NCI-H446 treated with DMSO at 0.1 percent for 48 hours (cell line): ENCODE results near the gene DAB1.

Source experiments
- DNase-seq: peaks from one replicate; lab custom pipeline; 2025; lab: John Stamatoyannopoulos, UW

DAB1 gene

DNA sequence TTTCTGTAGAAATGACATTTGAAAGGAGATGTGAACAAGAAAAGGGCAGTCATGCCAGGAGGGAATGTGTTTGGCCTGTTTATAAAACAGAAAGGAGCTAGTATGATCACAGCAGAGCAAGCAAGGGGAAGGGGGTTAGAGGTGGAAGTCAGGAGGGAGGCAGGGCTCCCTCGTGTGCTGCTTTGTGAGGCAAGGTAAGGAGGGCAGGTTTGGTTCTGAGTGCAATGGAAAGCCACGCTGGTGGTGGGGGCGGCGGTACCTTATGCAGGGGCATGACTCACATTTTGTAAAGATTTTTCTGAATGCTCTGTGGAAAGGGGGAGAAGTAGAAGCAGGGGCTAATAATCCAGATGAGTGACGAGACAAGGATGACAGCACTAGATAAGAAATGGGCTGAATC lies 260.5 kb downstream of the DAB1 start:
- DNase-seq: no peak

DNA sequence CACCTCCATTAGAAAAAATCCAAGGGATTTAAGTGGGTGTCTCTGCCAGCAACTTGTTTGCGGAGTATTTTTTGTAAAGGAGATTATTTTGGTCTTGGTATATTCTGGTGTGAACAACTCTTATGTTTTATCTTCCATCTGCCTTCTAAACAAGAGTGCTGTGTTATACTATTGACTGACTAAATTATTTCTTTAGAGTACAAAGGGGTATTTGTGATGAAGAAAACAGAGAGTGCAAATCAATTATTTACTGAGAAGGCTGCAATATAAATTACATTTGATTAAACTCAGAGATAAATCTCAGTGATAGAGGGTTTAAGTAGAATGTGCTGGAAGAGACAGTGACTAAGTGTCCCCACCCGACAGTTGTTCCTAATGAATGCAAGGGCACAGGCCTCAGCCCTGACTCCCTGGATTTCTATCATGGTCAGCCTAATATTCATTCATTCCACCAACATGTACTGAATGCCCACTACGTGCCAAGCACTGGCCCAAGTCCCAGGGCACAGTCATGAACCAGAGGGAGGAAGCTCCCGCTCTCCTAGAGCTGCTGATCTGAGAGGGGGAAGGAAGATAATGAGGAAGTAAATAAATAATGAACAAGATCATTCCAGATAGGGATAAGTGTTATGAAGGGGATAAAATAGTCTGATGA lies 261.1 kb downstream of the DAB1 start:
- no peak for DNase-seq

DNA sequence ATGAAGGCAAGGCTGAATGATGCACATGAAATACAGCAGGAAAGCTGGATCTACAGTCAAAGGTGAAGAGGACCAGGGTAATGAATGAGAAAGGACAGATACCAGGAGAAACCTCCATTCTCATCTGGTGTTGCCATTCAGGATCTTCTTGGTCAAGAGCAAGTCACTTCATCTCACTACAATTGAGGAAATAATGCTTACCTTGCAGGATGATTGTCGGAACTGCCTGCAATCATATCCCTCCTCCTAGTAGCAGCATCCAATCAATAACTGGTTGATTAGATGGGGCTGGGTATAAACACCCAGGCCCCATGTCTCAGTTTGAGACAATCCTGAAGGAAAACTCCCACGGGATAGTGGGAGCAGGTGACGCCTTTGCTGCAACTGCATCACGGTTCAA lies 263.3 kb downstream of the DAB1 start:
- DNase-seq: no peak

DNA sequence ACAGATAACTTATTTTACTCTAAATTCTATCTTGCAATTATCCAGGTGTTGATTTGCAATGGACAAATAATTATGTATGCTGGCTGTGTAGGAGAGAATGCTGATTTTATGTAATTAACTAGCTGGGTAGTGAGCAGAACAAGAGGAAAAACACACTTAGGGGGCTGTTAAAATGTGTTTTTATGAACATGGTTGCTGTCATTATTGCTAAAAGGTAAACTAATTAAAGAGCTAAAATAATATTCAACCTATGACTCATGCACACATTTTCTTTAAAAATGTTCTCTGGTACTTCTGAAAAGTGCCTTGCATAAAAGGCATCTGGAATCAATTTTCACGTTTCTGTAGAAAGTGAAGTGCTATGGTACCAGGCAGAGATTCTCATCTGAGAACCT lies 265.3 kb downstream of the DAB1 start:
- DNase-seq: no peak

DNA sequence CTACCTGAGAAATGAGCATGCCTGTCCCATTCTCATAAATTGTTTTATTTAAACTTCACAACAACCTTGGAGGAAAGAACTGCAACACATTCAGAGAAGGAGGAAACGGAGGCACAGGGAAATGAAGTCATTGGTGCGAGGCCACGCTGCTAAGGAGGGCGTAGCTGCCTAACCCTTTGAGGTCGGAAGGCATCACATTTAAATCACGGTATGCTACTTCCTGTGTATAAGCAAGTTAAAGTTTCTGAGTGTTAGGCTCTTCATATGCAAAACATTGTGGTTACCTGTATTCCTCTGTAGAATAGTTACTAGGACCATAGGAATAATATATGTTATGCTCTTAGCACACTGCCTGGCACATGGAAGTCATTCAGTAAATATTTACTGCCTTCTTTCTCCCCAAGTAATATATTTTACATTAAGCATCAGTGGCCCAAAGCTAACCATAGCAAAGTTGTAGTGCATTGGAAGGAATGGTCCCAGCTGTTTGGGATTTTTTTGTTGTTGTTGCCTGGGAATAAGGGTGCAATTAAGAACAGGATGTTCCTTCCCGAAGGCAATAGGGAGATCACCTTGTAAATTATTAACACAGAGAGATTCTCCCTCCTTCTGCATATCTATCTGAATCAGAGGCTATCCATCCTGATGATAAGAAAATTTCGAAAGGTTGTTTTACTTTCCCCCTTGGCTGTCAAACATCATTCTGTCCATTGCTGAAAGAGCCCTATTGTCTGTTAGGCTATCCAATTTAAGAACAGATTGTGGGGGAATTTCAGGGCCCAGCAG lies 265.8 kb downstream of the DAB1 start:
- no peak for DNase-seq

DNA sequence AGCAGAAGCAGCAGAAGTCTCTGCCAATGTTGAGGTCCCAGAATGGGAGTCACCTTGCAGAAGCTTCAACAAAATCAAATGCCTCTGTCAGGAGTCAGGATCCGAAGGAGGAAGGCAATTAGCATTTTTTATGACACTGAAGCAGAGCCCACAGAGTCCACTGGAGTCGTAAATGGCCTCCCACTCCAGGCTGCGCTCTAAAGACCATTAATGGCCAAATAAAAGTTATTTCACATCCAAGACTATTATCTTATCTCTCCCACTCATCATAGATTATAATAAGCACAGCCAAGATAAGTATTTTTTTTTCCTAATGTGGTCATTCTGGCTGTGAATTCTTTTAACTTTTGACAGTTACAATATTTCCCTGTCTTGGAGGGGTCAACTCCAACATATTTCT lies 267.0 kb downstream of the DAB1 start:
- no peak for DNase-seq

DNA sequence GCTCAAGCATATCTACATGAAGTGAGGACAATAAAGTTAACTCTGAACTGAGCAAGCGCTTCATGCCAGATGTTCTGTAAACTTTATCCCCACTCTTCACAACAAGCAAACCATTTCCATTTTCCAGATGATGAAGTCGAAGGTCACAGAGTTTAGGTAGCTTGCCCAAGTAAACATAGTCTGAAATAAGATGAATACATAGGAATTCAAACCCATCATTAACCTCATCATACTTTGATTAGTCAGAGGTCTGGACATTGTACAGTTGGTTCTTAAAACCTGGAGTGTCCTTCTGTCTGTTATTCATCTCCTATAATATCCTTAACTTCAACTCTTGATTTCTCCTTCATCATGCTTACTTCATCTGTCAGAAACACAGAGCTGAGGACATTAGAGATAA lies 277.8 kb downstream of the DAB1 start:
- DNase-seq: no peak

DNA sequence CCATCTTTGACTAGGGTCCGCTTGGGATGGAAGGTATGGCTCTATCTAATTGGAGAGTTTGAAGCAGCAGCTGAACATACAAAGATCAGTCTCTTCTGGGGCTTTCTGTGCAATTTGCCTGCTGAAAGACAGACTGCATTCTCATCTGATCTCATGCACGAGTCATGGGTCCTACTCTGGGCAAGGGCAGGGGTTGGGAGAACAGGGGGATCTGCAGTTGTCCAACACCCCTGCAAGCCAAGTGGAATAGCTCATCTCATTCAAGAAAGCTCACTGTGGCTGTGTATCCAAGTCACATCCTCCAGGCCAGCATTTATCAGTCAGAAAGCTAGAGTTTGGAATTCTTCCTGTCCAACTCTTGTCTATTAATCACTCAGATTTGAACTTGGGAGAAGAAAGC lies 280.9 kb downstream of the DAB1 start:
- DNase-seq: no peak

DNA sequence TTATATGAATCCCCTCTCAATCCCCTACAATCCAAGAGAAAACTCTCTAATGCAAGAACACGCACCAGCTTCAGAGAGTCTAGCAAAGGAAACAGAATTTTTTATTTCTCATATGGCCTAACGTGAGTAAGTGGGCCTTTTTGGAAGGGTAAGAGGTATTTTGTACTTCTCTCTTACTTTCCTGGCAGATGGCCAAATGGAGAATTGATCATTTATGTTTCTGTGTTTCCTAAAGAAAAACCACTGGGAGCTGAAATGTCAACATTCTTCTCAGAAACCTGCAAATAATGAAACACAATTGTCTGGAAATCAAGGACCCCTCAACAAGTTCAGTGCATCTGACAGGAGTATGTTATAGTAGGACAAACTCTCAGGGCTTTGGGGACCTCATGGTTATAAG lies 281.7 kb downstream of the DAB1 start:
- DNase-seq: no peak

DNA sequence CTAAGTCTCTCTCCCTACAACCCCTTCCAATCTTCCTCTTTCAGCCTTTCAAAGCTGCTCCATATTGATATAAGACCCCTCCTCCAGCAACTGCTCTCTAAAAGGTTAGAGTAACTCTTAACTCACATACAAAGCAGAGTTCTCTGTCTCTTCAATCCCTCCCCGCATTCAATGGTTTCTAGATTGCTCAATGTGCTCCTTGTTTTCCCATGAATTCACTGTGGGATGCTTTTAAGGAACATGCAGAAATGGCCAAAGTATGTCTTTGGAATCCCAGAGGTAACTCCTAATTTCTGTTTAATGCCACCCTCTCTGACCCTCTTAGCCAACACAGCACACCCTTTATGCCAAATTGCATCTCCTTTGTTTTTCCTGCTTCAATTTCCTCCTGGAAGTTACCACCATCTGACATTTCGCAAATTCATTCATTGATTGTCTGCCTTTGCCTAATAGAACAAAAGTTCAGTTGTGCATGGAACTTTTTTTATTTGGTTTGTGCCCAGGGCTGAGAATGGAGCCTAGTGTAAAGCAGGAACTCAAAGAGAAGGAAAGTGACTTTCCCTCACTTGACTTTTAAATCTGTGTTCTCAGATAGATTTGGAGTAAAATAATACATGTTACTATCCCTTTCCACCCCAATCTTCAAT lies 285.3 kb downstream of the DAB1 start:
- DNase-seq: no peak

DNA sequence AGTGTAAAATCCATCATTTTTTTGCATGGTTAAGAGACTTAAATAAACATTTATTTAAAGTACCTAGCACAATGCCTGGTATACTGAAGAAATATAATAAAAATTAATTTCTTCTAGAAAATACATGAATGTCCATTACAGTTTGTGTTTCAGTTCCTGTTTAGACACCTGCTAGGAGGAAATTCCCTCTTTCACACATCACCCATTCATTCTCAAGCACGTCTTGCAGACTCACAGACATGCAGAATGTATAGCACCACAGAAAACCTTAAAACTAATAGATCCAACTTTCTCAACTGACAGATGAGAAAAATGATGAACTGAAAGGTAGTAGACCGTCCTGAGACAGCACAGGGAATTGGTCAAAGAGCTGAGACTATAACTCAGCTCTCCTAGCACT lies 285.9 kb downstream of the DAB1 start:
- DNase-seq: no peak

DNA sequence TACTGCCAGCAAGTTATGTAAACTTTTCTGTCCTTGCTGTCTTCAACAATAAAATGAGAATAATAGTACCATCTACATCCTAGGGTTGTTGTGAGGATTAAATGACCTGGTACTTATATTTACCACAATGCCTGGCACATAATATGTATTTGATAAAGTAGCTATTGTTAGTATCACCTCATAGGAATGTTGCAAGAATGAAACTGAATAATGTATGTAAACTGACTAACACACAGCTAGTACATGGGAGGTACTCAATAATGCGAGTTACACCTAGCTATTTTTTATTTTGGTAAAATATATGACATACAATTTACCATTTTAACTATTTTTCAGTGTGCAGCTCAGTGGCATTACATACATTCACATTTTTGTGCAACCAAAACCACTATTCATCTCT lies 289.1 kb downstream of the DAB1 start:
- DNase-seq: no peak

DNA sequence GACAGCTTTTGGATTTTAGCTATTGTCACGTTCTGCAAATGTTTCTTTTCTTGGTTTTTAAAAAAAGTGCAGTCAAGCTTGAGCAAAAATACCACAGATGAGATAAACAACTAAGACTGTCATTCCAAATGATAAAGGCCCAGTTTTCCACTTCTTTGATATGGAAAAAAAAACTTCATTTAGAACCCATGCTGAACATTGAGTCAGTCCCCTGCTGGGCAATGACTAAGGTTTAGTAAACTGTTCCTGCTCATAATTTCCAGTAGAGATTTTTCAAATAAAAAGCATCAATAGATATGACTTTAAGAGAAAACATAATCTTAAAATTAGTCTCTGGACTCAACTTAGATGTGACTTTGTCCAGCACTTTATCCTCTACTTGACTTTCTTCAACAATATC lies 290.2 kb downstream of the DAB1 start:
- DNase-seq: no peak

DNA sequence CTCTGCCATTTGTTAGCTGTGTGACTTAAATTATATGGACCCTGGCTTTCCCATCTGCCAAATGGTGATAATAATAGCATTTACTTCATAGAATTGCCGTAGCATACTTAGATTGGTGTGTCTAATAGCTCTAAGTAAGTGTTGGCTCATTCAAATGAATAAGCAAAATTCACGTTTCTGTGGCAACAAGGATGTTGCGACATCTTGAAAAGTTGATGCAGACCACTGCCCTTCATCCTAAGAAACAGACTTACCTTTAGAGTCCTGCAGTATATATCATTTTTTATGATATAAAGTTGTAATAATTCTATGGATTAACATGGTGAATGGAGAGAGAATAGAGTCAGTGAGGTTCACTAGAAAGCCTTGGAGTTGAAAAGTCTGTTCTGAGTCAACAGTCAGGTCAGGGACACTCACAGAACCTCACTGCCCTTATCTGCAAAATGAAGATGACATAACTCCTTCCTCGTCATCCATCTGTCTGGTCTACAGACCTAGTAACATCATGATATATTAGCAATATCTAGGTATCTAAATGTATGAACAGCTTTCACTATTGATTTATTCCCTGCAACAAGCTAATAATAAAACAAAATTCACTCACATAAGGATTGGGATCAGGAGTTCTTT lies 290.8 kb downstream of the DAB1 start:
- DNase-seq: no peak

DNA sequence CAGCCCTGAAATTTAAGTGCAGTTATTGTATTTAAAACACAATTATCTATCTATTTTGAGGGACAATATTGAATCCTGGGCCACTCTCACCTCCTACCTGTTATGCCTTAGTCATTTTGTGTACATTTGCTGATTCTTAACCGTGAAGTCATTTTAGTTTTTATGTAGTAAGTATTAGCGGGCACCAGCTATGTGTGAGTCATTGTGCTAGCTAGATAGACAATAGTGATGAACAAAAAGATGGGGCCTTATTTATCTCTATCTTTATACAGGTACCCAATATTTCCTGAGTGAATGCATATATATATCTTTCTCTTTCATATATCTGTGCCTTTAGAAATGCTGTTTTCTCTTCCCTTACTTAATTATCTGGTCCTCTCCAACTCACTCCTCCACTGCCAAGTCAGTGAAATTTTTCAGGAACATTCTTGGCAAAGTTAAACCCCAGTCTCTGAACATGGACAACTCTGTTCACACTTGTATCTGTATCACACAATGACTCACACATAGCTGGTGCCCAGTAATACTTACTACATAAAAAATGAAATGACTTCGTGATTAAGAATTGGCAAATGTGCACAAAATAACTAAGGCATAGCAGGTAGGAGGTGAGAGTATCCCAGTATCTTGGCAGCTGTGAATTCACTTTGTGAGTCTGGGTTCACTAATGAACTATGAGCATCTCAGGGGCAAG lies 292.0 kb downstream of the DAB1 start:
- DNase-seq: peak; percentile 11

DNA sequence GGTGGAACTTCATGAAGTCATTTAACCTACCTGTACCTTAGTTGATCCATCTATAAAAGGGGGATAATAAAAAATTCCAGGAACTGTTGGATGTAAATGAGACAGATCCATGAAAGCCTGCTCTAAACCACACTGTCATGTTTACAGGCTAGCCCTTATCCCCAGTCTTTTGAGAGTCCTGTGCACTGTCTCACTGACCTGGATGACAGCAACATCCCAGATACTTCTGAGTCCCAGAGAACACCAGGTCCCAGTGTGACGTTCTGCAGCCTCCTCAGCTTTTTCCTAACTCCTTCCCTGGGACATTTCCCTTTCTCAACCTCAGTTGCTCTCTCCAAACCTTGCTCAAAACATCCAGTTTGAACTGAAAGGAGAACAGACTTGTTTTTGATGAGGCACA lies 292.6 kb downstream of the DAB1 start:
- no peak for DNase-seq

DNA sequence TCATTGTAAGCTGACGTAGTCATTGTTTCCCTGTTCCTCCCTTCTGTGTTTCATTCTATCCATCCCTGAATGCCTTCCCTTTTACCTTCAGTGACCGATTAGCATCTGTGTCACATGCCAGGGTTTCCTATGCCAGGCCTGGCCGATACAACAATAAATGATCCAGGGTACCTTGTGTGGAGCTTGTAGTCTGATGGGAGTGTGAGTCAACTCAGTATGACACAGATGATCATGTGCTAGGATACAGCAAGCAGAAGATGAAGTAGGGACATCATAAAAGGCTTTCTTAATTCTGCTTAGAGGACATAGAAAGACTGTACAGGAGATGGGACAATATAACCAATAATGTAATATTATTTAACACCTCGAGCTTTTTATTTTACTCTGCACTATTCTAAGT lies 294.0 kb downstream of the DAB1 start:
- DNase-seq: no peak

DNA sequence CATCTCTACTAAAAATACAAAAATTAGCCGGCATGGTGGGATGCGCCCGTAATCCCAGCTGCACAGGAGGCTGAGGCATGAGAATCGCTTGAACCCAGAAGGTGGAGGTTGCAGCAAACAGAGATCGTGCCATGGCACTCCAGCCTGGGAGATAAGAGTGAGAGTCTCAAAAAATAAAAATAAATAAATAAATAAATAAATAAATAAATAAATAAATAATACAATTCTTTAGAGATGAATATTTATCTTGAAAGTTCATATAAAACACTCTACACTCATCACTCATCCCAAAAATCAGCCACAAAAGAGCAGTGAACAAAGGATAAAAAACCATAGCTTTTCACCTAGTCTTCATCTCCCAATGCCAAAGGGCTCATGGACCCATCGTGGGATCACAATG lies 295.9 kb downstream of the DAB1 start:
- no peak for DNase-seq

DNA sequence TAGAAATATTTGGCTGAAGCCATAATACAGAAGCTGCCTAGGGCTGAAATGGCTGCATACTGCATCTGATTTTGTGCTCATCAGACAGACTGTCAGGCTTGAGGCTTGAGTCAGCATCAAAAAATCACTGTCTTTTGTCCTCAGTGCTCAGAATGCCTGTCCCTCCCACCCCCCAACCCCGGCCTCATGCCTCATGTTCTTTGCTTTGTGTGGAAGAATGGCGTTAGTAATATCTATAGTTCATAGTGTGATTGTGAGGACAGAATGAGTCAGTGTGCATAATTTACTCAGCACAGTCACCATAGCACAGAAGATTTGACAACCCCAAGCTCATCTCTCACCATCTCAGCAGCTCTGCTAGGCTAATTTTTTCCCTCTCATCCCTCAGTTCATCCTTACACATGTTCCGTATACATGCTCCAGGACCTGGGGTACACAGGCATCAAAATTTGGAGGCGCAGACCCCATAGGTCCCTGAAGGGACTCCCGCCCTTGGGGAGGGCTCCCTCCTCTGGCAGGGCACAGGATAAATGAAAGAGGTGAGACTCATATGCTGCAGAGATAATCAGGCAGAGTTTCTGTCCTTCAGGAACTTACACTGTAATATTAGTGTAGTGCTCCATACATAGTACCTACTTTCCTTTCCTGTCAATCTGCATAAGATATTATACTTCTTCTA lies 299.0 kb downstream of the DAB1 start:
- DNase-seq: no peak

DNA sequence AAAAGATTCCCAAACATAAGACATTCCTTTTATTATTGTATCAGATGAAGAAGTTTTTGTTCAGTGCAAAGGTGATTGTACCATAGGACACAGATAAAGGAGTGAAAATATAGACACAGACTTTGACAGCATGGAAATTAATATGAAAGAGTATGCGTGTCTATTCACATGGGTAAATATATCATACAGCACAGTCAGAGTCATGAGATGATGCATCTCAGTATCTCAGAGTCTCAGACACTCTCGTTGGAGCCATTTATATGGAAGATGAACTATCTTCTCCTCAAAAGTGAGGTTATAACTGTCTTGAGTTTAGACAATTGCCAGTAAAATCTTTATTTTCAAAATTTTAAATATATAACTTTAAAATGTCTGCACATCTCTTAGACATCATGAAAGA lies 299.7 kb downstream of the DAB1 start:
- DNase-seq: no peak

DNA sequence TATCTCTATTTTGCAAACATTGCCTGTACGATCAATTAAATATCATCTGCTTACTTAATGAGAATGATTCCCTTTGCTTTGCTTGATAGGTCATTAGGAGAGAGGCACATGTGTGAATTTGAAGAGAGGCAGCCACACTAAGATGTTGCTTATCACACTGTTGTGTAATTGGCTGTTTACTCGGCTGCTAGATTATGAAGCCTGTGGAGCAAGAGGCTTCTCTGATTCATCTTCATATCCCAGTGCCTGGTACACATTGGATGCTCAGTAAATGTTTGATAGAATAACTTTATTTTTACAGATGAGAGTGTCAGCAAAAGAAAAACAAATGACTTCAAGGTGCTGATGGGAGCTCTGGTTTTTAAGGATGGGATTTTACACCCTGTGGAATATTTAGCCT lies 301.8 kb downstream of the DAB1 start:
- DNase-seq: no peak
